IPS-NIHi11 (cell line): ENCODE results near the gene ADCY10.
"Not testable (repeated sequence)": the region's sequence is repeated elsewhere in the genome, so short reads cannot be mapped to it uniquely, and the experiment has no call there.

Experiments
- DNase-seq: peaks from one replicate; pipeline ENCODE4 v3.0.0; 2012; ENCODE audit warnings: mixed read lengths, low spot score

The ADCY10 gene

DNA sequence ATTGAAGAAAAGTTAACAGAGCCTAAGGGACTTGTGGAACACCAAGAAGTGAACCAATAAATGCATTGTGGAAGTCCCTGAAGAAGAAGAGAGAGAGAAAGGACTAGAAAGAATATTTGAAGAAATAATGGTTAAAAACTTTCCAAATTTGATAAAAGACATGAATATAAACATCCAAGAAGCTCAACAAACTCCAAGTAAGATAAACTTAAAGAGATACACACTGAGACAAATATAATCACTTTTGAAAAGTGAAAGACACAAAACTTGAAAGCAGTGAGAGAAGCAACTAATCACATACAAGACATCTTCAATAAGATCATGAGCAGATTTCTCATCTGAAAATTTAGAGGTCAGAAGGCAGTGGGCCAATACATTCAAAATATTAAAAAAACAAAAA is 101.0 kb downstream of the ADCY10 start:
- no peak for DNase-seq

- no peak for DNase-seq
Measured at GRCh38 chr1:167808690-167809089, 105.2 kb downstream of the ADCY10 start.

DNA sequence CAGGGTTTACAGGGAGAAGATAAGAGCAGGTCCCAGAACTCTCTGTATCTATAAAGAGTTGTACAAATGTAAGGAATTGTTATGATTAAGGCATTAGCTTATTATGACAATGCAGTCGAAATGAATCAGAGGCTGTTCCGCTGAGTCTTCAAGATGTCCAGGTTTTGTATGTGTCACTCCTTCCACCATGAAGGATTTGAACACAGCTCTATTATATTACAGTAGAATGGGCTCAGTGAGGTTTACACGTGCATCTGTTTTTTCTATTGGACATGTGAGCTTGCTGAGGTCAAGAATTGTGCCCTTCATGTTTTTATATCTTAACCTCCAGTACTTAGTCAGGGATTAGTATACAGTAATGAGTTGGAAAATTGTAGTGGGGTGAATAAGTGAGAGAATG is 105.8 kb downstream of the ADCY10 start:
- DNase-seq, result no peak

GRCh38 chr1:167806676-167807075 is 107.3 kb downstream of the ADCY10 start:
- not testable (repeated sequence) for DNase-seq

- DNase-seq, result not testable (repeated sequence)
Measured at GRCh38 chr1:167806235-167806634, 107.7 kb downstream of the ADCY10 start.

GRCh38 chr1:167805041-167805556 is 108.8 kb downstream of the ADCY10 start:
- no peak for DNase-seq

- peak; percentile 94 for DNase-seq
Measured at GRCh38 chr1:167803358-167804207, 110.4 kb downstream of the ADCY10 start.

GRCh38 chr1:167802235-167802634 is 111.7 kb downstream of the ADCY10 start:
- no peak for DNase-seq

DNA sequence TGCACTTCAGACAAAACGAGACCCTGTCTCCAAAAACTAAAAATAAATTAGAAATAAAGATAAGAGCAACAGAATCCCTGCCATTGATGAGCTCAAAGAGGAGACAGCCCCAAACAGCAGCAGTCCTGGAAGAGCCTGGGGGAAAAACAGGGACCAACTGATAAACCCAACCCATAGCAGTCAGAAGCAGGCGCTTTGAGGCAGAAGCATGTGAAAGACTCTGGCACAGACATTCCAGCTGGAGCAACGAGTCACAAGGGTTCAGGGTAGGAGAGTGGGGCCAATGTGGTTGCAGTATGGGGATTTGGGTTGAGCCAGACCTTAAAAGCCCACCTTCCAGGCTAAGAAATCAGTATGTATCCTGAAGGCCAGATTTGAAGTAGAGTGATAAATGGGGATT is 113.7 kb downstream of the ADCY10 start:
- DNase-seq, result no peak

DNA sequence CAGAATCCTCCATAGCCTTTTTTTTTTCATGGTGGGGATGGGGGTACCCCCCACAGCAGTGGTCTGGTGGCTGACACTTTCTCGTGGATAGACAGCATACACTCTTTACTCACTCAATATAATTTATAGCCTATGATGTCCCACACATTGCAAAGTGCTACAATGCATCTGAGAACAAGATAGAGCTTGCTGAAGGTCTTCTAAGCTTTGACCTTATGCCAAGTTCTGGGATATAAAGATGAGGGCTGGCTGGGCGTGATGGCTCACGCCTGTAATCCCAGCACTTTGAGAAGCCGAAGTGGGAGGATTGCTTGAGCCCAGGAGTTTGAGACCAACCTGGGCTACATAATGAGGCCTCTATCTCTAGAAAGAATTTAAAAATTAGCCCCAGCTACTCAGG is 114.2 kb downstream of the ADCY10 start:
- no peak for DNase-seq

DNA sequence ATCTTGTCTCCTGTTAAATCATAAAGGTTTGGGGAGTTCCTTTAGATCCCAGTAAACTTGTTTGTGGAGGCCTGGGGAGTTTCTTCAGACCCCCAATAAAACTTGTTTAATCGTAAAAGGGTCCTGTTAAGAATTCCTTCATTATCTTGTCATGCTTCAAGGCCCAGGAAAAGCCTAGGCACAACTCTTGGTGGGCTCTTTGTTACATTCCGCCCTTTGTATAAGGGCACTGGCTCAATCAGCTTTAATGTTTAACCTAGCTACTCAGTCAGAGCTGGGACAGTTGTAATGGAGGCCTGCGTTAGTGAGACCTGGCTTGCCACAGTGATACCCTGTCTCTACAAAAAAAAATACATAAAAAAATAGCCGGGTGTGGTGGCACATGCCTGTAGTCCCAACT is 115.0 kb downstream of the ADCY10 start:
- DNase-seq, result no peak

- peak; percentile 38 for DNase-seq
Measured at GRCh38 chr1:167797015-167797414, 116.9 kb downstream of the ADCY10 start.

DNA sequence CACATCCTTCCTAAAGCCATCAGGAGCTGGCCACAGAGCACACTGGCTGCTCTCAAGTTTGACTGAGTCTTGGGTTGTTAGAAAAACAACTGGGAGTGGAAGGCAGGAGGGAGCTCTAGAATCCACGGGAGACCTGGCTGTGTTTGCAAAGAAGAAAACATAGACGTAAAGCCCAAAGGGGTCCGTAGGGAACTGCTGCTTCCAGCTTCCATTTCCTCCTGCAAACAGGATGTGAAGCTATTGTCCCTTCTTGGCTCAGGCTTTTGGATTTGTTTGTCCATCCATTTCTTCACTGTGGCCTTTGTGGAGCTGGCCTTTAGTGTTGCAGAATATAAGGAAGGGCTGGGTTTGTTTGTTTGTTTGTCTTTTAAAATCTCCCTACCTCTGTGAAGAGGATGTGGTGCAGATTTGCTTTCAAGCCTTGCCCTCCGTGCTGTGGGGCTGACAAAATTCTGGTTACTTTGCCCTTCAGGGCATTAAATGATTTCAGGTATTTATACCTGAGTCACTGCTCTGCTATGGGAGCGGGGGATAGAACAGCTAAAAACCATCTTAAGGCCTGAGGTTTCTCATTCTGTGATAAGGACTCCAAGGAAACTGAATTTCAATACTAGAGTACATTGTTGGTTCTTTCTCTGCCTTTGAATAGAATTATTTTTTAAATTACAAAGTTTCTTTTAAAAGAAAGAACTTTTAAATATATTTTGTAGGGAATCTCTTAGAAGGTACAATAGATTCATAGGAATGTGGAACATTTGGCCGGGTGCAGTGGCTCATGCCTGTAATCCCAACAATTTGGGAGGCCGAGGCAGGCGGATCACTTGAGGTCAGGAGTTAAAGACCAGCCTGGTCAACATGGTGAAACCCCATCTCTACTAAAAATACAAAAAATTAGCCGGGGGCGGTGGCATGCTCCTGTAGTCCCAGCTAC is 117.9 kb downstream of the ADCY10 start:
- DNase-seq, result no peak

DNA sequence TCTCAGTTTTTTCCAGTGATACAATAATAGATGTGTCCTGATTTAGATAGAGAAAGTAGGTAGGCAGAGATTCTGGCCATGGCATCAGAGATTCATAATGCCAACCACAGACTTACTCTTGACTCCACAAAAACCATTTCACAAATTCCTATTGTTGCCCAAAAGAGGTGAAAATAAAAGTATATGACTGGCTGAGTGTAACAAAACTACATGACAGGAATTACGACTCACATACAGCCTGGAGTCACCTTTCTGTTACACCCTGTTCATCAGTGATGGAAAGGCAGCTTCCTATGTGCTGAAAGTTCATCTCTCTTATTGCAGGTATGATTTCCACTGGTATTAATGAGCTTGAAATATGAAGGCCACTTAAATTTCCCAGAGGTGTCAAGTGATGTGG is 119.9 kb downstream of the ADCY10 start:
- no peak for DNase-seq

DNA sequence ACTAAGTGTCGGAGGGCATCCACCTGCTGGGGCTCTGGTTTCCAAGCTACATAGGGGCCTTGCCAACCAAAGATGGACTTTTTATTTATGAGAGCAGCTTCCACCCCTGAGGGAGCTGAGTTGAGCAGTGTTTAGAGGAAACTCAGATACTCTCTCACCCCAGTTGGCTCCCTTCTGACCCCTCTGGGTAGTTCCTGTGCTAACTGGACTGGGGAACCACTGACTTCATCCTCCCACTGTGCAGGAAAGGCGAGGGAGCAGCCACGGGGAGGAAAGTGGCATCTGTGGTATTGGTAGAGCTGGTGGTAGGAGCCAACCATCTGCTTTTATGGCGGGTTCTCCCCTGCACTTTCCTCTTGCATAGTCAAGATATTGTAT is 121.8 kb downstream of the ADCY10 start:
- DNase-seq, result no peak

- DNase-seq, result no peak
Measured at GRCh38 chr1:167791281-167792187, 122.4 kb downstream of the ADCY10 start.

DNA sequence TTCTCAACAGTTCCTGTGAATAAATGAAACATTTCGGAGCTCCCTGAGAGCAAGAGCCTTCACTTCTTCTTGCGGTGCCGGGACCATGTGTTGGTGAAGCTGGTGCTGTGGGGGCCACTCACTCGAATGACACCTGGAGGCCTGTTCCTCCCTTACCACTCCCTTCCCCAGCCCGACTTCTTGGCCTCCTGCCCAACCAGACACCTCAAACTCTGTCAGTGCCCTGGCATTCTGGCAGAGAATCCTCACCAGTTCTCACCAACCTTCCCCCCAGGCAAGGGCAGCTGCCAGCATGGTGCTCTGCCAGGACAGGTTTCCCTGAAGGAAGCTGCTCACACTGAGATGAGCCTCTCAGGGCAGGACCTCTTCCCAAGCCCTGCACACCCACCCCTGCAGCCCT is 123.8 kb downstream of the ADCY10 start:
- no peak for DNase-seq

DNA sequence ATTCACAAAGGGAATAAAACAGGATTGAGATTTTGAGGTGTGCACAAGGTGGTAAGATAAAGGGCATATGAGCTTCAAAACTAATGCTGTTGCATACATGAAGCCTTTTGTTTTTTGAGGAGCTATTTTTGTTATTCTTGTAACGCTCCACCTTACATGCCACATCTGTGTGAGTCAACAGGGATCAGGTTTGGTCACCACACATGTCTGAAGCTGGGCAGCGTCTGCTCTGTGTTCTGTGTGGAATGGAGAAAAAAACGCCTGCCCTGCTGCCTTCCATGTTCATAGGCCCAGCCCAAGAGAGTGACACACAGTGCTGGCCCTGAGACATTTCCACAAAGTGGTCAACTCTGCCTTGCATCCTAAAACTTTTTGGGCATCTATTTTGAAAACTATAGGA is 124.4 kb downstream of the ADCY10 start:
- no peak for DNase-seq

- DNase-seq, result no peak
Measured at GRCh38 chr1:167786502-167786901, 127.4 kb downstream of the ADCY10 start.

DNA sequence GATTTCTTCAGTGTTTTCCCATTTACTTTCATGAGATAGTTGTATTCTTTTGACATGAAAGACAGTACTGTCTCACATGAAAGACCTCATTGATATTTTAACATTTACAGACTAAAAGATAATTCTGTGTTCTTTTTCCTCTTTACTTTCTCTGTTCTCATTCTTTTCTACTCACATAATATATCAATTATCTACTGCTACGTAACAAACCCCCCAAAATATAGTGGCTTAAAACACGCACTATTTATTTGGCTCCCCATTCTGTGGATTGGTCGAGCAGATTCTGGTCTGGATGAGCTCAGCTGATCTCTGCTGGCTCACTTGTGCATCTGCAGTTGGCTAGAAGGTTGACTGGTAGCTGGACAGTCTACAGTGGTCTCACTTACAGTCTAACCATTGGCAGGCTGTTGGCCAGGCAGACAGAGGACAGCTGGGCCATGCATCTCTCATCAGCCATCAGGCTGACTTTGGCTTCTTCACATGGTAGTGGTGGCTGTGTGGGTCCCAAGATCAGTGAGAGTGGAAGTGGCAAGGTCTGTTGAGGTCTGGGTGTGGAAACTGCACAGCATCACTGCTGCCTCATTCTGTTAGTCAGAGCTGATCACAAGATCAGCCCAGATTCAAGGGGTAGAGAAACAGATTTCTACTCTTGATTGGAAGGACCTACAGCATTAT is 128.9 kb downstream of the ADCY10 start:
- DNase-seq, result no peak

DNA sequence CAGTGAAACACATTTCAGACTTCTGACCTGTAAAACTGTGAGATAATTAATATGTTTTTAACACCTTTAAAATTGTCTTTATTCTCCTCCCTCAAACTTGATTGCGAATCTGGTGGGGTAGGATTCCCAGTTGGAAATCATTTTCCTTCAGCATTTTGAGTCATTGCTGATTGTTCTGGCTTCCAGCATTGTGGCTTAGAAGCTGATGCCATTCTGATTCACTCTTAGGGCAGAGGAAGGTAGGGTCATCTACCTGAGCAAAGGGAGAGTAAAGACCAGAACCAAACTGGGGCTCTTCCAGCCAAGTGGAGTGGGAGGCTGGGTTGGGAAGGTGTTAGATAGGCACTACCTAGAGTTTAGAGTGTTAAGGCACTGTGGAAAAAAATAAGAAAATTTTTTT is 131.0 kb downstream of the ADCY10 start:
- no peak for DNase-seq
